ENCODE data around the gene ZC3H18.

Gene ZC3H18

GRCh38 chr16:88631384-88631783, 61.2 kb downstream of the ZC3H18 start:
- no peak overlapping the region for H3K4me3 Mint-ChIP-seq
- H3K27me3 Mint-ChIP-seq: peaks cover 21% of the 10 kb centered on the region
- CTCF ChIA-PET: no interaction called here
- H3K4me1 Mint-ChIP-seq: peaks cover 27% of the 10 kb centered on the region
- H3K27ac Mint-ChIP-seq: no peak overlapping the region
- DNase-seq: no peak
- H3K36me3 Mint-ChIP-seq: peaks cover 26% of the 10 kb centered on the region
- H3K9me3 Mint-ChIP-seq: no peaks in the 10 kb centered on the region

- no peak for DNase-seq
- Mint-ChIP-seq H3K27me3 (peaks cover 28% of the 10 kb centered on the region), H3K27ac (no peak overlapping the region), H3K4me1 (peaks cover 30% of the 10 kb centered on the region), H3K4me3 (no peak overlapping the region), H3K36me3 (peaks cover 22% of the 10 kb centered on the region), H3K9me3 (no peaks in the 10 kb centered on the region)
- CTCF ChIA-PET: no interaction called here
Measured at GRCh38 chr16:88631920-88632586, 61.9 kb downstream of the ZC3H18 start.

GRCh38 chr16:88632587-88632930, 62.4 kb downstream of the ZC3H18 start:
- CTCF ChIA-PET: no interaction called here
- Mint-ChIP-seq H3K4me3 (no peak overlapping the region), H3K4me1 (peaks cover 35% of the 10 kb centered on the region), H3K36me3 (peaks cover 19% of the 10 kb centered on the region), H3K27me3 (peaks cover 33% of the 10 kb centered on the region), H3K9me3 (no peaks in the 10 kb centered on the region), H3K27ac (no peak overlapping the region)
- DNase-seq: no peak

GRCh38 chr16:88633684-88634140, 63.5 kb downstream of the ZC3H18 start:
- DNase-seq: peak; percentile 64
- Mint-ChIP-seq H3K4me1 (peaks cover 47% of the 10 kb centered on the region), H3K4me3 (peak overlapping the region; percentile 69), H3K9me3 (peaks cover 1% of the 10 kb centered on the region), H3K27ac (peak overlapping the region; percentile 37), H3K27me3 (peaks cover 44% of the 10 kb centered on the region), H3K36me3 (peaks cover 15% of the 10 kb centered on the region)
- CTCF ChIA-PET: no interaction called here

GRCh38 chr16:88634141-88634993, 64.2 kb downstream of the ZC3H18 start:
- H3K9me3 Mint-ChIP-seq: peaks cover 1% of the 10 kb centered on the region
- H3K4me1 Mint-ChIP-seq: peaks cover 49% of the 10 kb centered on the region
- H3K36me3 Mint-ChIP-seq: peaks cover 14% of the 10 kb centered on the region
- peak; percentile 76 for DNase-seq
- peaks cover 51% of the 10 kb centered on the region for H3K27me3 Mint-ChIP-seq
- H3K27ac Mint-ChIP-seq: no peak overlapping the region
- CTCF ChIA-PET: no interaction called here
- H3K4me3 Mint-ChIP-seq: peak overlapping the region; percentile 69

GRCh38 chr16:88634994-88635670, 64.9 kb downstream of the ZC3H18 start:
- peaks cover 10% of the 10 kb centered on the region for H3K36me3 Mint-ChIP-seq
- H3K27me3 Mint-ChIP-seq: peaks cover 59% of the 10 kb centered on the region
- DNase-seq: no peak
- peak overlapping the region; percentile 49 for H3K27ac Mint-ChIP-seq
- H3K4me3 Mint-ChIP-seq: peak overlapping the region; percentile 66
- CTCF ChIA-PET: no interaction called here
- H3K4me1 Mint-ChIP-seq: peaks cover 52% of the 10 kb centered on the region
- peaks cover 1% of the 10 kb centered on the region for H3K9me3 Mint-ChIP-seq

GRCh38 chr16:88635671-88636319, 65.6 kb downstream of the ZC3H18 start:
- H3K27me3 Mint-ChIP-seq: peaks cover 65% of the 10 kb centered on the region
- H3K36me3 Mint-ChIP-seq: peaks cover 9% of the 10 kb centered on the region
- no peak for DNase-seq
- H3K27ac Mint-ChIP-seq: peak overlapping the region; percentile 7
- CTCF ChIA-PET: no interaction called here
- peaks cover 56% of the 10 kb centered on the region for H3K4me1 Mint-ChIP-seq
- no peak overlapping the region for H3K4me3 Mint-ChIP-seq
- H3K9me3 Mint-ChIP-seq: peaks cover 1% of the 10 kb centered on the region

- peaks cover 58% of the 10 kb centered on the region for H3K4me1 Mint-ChIP-seq
- H3K36me3 Mint-ChIP-seq: peaks cover 5% of the 10 kb centered on the region
- peak overlapping the region; percentile 20 for H3K27ac Mint-ChIP-seq
- DNase-seq: no peak
- peaks cover 1% of the 10 kb centered on the region for H3K9me3 Mint-ChIP-seq
- H3K4me3 Mint-ChIP-seq: no peak overlapping the region
- peaks cover 72% of the 10 kb centered on the region for H3K27me3 Mint-ChIP-seq
- CTCF ChIA-PET: interaction anchor here (0.6 kb wide), 1 partner anchor 94 kb away, joined by 4 read pairs; no protein-coding TSS in a partner anchor
Measured at GRCh38 chr16:88636488-88637265, 66.5 kb downstream of the ZC3H18 start.

GRCh38 chr16:88638323-88639230, 68.4 kb downstream of the ZC3H18 start, which contains the start of gene IL17C:
Gene IL17C (plus strand): TSS chr16:88638572. CDS start chr16:88638642, 70 bp downstream.
- H3K27me3 Mint-ChIP-seq: peaks cover 72% of the 10 kb centered on the region
- CTCF ChIA-PET: no interaction called here
- H3K9me3 Mint-ChIP-seq: peaks cover 1% of the 10 kb centered on the region
- no peak within 1 kb of the TSS for H3K4me3 Mint-ChIP-seq
- H3K4me1 Mint-ChIP-seq: peaks cover 54% of the 10 kb centered on the region
- peak within 1 kb of the TSS; percentile 78 for H3K27ac Mint-ChIP-seq
- H3K36me3 Mint-ChIP-seq: peaks cover 11% of the 10 kb centered on the region
- DNase-seq: peak; percentile 48

GRCh38 chr16:88639231-88640038, 69.2 kb downstream of the ZC3H18 start:
- peaks cover 54% of the 10 kb centered on the region for H3K4me1 Mint-ChIP-seq
- peaks cover 1% of the 10 kb centered on the region for H3K9me3 Mint-ChIP-seq
- CTCF ChIA-PET: no interaction called here
- H3K27ac Mint-ChIP-seq: peak overlapping the region; percentile 60
- H3K36me3 Mint-ChIP-seq: peaks cover 19% of the 10 kb centered on the region
- DNase-seq: peak; percentile 35
- H3K27me3 Mint-ChIP-seq: peaks cover 71% of the 10 kb centered on the region
- no peak overlapping the region for H3K4me3 Mint-ChIP-seq

GRCh38 chr16:88640039-88640495, 69.9 kb downstream of the ZC3H18 start:
- H3K27me3 Mint-ChIP-seq: peaks cover 64% of the 10 kb centered on the region
- H3K9me3 Mint-ChIP-seq: peaks cover 1% of the 10 kb centered on the region
- no peak overlapping the region for H3K4me3 Mint-ChIP-seq
- CTCF ChIA-PET: no interaction called here
- DNase-seq: no peak
- peak overlapping the region; percentile 60 for H3K27ac Mint-ChIP-seq
- H3K4me1 Mint-ChIP-seq: peaks cover 52% of the 10 kb centered on the region
- peaks cover 26% of the 10 kb centered on the region for H3K36me3 Mint-ChIP-seq

Data from activated naive CD4-positive, alpha-beta T cell treated with anti-CD3 and anti-CD28 coated beads, Interleukin-2, amount 10 ng/mL, durations not matched to agents 7 days and 5 days (primary cell).